Endothelial cell of umbilical vein (primary cell): ENCODE data around the gene P3H2. TPM values are rescaled to one million over a fixed set of nuclear protein-coding genes. Genes with fewer than 3 reads are reported as not detected.

Experiments used
- BruUV-seq: library from RNA; stranded (reverse); fragments of 400-500 nt; replicated peaks from 2 replicates; lab custom pipeline; 2021; lab: Mats Ljungman, UMichigan
- CTCF ChIA-PET: fragments of 300-600, 350-600 bp; sonication (Branson Sonifier 250); formaldehyde crosslinking; loops from one replicate; lab custom pipeline; 2021; ENCODE audit warnings: antibody characterized with exemption, inconsistent platforms; lab: Charles Lee
- POLR2A ChIA-PET: fragments of 300-600, 350-600 bp; sonication (Branson Sonifier 250); formaldehyde crosslinking; loops from one replicate; lab custom pipeline; 2021; ENCODE audit warnings: antibody characterized with exemption, inconsistent platforms; lab: Charles Lee
- DNase-seq: peaks from one replicate; pipeline ENCODE4 v3.0.0-alpha.2; 2011; ENCODE audit warnings: low read depth, low spot score
- FAIRE-seq: peaks from 2 replicates; lab custom pipeline; 2011; peaks lifted over from hg19 to GRCh38; lab: Jason Lieb, UNC
- H2AFZ ChIP-seq: 2 replicates; pipeline ENCODE4 v1.6.0; 2012; ENCODE audit warnings: low read depth, low read length, control low read depth, inconsistent platforms
- H3K27ac ChIP-seq: 2 replicates; pipeline ENCODE4 v1.5.1; 2011; ENCODE audit warnings: low read depth, mild to moderate bottlenecking, control low read depth, low read length, moderate library complexity; ENCODE audit not compliant: insufficient read depth
- H3K27me3 ChIP-seq, 2 experiments: 2 replicates each; pipeline versions ENCODE4 v1.6.0 to v1.6.1; 2011; ENCODE audit warnings: low read length in 2 of 2, mixed read lengths in 1 of 2; ENCODE audit not compliant: control insufficient read depth in 2 of 2, insufficient read depth in 2 of 2
- H3K36me3 ChIP-seq, 2 experiments: 2 replicates in 1 of 2; 3 replicates in 1 of 2; pipeline ENCODE4 v1.5.1; 2011; ENCODE audit warnings: low read length in 2 of 2, mild to moderate bottlenecking in 1 of 2, moderate library complexity in 1 of 2; ENCODE audit not compliant: control insufficient read depth in 2 of 2, insufficient read depth in 2 of 2; ENCODE audit errors: extremely low read depth in 1 of 2
- H3K4me1 ChIP-seq: 3 replicates; pipeline ENCODE4 v1.5.1; 2011; ENCODE audit warnings: mild to moderate bottlenecking, low read length; ENCODE audit not compliant: control insufficient read depth, insufficient read depth; ENCODE audit errors: extremely low read depth
- H3K4me2 ChIP-seq: 2 replicates; pipeline ENCODE4 v1.6.1; 2011; ENCODE audit warnings: low read length, control low read depth, mixed read lengths; ENCODE audit not compliant: insufficient read depth
- H3K4me3 ChIP-seq, 3 experiments: fragments of 200-600 bp in 1 of 3; sonication (generic), shearing (Covaris generic) in 1 of 3; replicated peaks in 1 of 3; 2 replicates each; pipeline ENCODE4 v1.5.1; 2011 to 2016; ENCODE audit warnings: control low read depth in 3 of 3, low read length in 3 of 3, mild to moderate bottlenecking in 2 of 3, inconsistent platforms in 1 of 3, low read depth in 1 of 3, moderate library complexity in 1 of 3; ENCODE audit not compliant: insufficient read depth in 1 of 3
- H3K79me2 ChIP-seq: 2 replicates; pipeline ENCODE4 v1.6.0; 2012; ENCODE audit warnings: low read length, inconsistent platforms; ENCODE audit not compliant: control insufficient read depth, insufficient read depth
- H3K9ac ChIP-seq: replicated peaks from 2 replicates; pipeline ENCODE3; 2011; ENCODE audit warnings: low read length, control low read depth; ENCODE audit not compliant: insufficient read depth; ENCODE audit errors: extremely low read depth
- H3K9me1 ChIP-seq: replicated peaks from 3 replicates; pipeline ENCODE4 v1.6.0; 2011; ENCODE audit warnings: mild to moderate bottlenecking, low read length; ENCODE audit not compliant: control insufficient read depth, insufficient read depth; ENCODE audit errors: extremely low read depth
- H3K9me3 ChIP-seq: replicated peaks from 2 replicates; pipeline ENCODE4 v1.5.1; 2012; ENCODE audit warnings: low read length, inconsistent platforms; ENCODE audit not compliant: control insufficient read depth, insufficient read depth
- H4K20me1 ChIP-seq: replicated peaks from 2 replicates; pipeline ENCODE3; 2011; ENCODE audit warnings: mild to moderate bottlenecking, low read length; ENCODE audit not compliant: control insufficient read depth, insufficient read depth; ENCODE audit errors: extremely low read depth
- EZH2 ChIP-seq: IDR thresholded peaks from 2 replicates; pipeline ENCODE4 v1.6.1; 2012; ENCODE audit warnings: borderline replicate concordance, low read depth, mild to moderate bottlenecking, moderate library complexity, low read length, inconsistent platforms; ENCODE audit not compliant: severe bottlenecking
- FOS ChIP-seq: IDR thresholded peaks from 2 replicates; pipeline ENCODE4 v1.6.1; 2011; ENCODE audit warnings: mild to moderate bottlenecking, low read length, moderate library complexity, borderline replicate concordance; ENCODE audit not compliant: insufficient read depth
- GATA2 ChIP-seq: IDR thresholded peaks from 2 replicates; pipeline ENCODE4 v1.7.0; 2011; ENCODE audit warnings: low read depth, mild to moderate bottlenecking, moderate library complexity, mixed read lengths, low read length; ENCODE audit not compliant: insufficient read length, insufficient read depth
- JUN ChIP-seq: IDR thresholded peaks from 2 replicates; pipeline ENCODE4 v1.6.1; 2011; ENCODE audit warnings: borderline replicate concordance, low read depth; ENCODE audit not compliant: insufficient read length, insufficient read depth
- MYC ChIP-seq: IDR thresholded peaks from one replicate; pipeline ENCODE4 v1.6.1; 2011; ENCODE audit warnings: mild to moderate bottlenecking, low read depth, low read length
- POLR2A ChIP-seq: IDR thresholded peaks from 2 replicates; pipeline ENCODE4 v1.6.1; 2012; ENCODE audit warnings: low read depth, mild to moderate bottlenecking, control low read depth, low read length
- POLR2AphosphoS5 ChIP-seq: IDR thresholded peaks from 2 replicates; pipeline ENCODE4 v1.6.1; 2012; ENCODE audit warnings: low read depth, mild to moderate bottlenecking, control low read depth, low read length, moderate library complexity; ENCODE audit not compliant: insufficient read depth
- dilution Hi-C: fragments of 300-500 bp; cut with MboI; formaldehyde crosslinking; loops from one replicate; pipeline ENCODE4 v1.15.0; 2019; ENCODE audit warnings: low sequenced_read_pairs; ENCODE audit not compliant: extremely low pct_ligation_motif_present
- intact Hi-C: fragments of 100-400 bp; cut with micrococcal nuclease; formaldehyde crosslinking; loops from one replicate; pipeline ENCODE4 v1.10.0; 2022
- polyA plus RNA-seq, 4 experiments: library from polyadenylated mRNA; depleted of rRNA in 3 of 4; stranded (reverse) in 3 of 4; unstranded in 1 of 4; fragments of >200 nt; gene quantifications; 2 replicates each; pipeline versions ENCODE4 v1.2.1 to v1.2.3, GENCODE V29; 2011 to 2012; ENCODE audit warnings: missing spikeins in 1 of 4
- total RNA-seq: library from RNA; stranded (reverse); gene quantifications from 2 replicates; pipeline ENCODE4 v1.2.3, GENCODE V29; 2021
- TF ChIP-seq, protein P1 (sequence below), 2 donors: IDR thresholded peaks; 1 replicate in 1 of 2; 2 replicates in 1 of 2; pipeline ENCODE4 v1.5.1; 2011; ENCODE audit warnings: low read length in 2 of 2, mild to moderate bottlenecking in 2 of 2, moderate library complexity in 2 of 2, control low read depth in 1 of 2, inconsistent platforms in 1 of 2, low read depth in 1 of 2; ENCODE audit not compliant: insufficient read depth in 1 of 2; ENCODE audit errors: extremely low read depth in 1 of 2
- TF ChIP-seq, protein P2 (sequence below): IDR thresholded peaks from 2 replicates; pipeline ENCODE4 v1.6.1; 2011; ENCODE audit not compliant: insufficient read depth, insufficient read length

P3H2 gene
- total and polyA plus RNA-seq, 2 donors (not counting 3 experiments of a cell fraction or from before 2014, with no cell fraction given) = 6.6 to 6.8 TPM

DNA sequence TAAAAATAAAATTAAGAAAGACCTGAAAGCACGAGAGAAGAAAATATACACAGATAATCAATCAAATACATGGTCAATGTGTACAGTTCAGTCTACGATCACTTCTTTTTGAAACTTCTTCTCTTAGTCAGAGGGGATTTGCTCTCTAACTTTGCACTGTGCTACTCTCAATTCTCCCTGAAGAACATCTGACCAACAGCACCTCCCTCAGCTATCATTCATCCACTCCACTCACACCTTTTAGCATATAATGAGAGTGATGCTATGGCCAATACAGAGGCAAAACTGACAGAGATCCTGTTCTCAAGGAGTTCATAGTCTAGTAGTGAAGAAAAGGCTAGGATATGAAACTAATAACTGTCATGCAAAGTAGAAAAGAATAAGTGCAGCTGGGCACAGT is 45.9 kb downstream of the P3H2 start:
- ChIA-PET CTCF (no interaction called here), POLR2A (no interaction called here)
- Histone ChIP-seq H4K20me1 (no peaks in the 10 kb centered on the region), H3K36me3 (no peaks in the 10 kb centered on the region), H3K9ac (no peak overlapping the region), H3K9me3 (no peaks in the 10 kb centered on the region), H3K79me2 (no peaks in the 10 kb centered on the region), H3K27me3 (no peaks in the 10 kb centered on the region), H3K4me2 (no peak overlapping the region), H3K9me1 (no peaks in the 10 kb centered on the region), H3K4me3 (no peak overlapping the region), H3K4me1 (peaks cover 21% of the 10 kb centered on the region), H3K27ac (no peak overlapping the region), H2AFZ (no peak overlapping the region)
- no peak for TF ChIP-seq EZH2
- no peak for TF ChIP-seq MYC
- TF ChIP-seq, protein P1, sequence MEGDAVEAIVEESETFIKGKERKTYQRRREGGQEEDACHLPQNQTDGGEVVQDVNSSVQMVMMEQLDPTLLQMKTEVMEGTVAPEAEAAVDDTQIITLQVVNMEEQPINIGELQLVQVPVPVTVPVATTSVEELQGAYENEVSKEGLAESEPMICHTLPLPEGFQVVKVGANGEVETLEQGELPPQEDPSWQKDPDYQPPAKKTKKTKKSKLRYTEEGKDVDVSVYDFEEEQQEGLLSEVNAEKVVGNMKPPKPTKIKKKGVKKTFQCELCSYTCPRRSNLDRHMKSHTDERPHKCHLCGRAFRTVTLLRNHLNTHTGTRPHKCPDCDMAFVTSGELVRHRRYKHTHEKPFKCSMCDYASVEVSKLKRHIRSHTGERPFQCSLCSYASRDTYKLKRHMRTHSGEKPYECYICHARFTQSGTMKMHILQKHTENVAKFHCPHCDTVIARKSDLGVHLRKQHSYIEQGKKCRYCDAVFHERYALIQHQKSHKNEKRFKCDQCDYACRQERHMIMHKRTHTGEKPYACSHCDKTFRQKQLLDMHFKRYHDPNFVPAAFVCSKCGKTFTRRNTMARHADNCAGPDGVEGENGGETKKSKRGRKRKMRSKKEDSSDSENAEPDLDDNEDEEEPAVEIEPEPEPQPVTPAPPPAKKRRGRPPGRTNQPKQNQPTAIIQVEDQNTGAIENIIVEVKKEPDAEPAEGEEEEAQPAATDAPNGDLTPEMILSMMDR (IDR thresholded peaks at IDR 0.05; ENCODE audit: extremely low read depth in 1 of 2, insufficient read depth in 1 of 2, low read depth in 1 of 2, low read length in 2 of 2) = no peak
- no peak for TF ChIP-seq JUN
- TF ChIP-seq POLR2AphosphoS5 = no peak
- TF ChIP-seq POLR2A = no peak
- no peak for TF ChIP-seq GATA2
- TF ChIP-seq FOS = no peak
- TF ChIP-seq, protein P2, sequence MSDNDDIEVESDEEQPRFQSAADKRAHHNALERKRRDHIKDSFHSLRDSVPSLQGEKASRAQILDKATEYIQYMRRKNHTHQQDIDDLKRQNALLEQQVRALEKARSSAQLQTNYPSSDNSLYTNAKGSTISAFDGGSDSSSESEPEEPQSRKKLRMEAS = no peak
- FAIRE-seq (no peak), DNase-seq (no peak)
- dilution Hi-C loops (no loop called here), intact Hi-C loops (no loop called here)
- BruUV-seq = no TSS peak
